ENCODE results near the gene ZPR1. TPM values are rescaled to one million over a fixed set of nuclear protein-coding genes. Genes with fewer than 3 reads are reported as not detected.

Gene ZPR1
- total RNA-seq, 3 donors from 2014 or later: 28.5 to 34.6 (median 33.4) TPM

GRCh38 chr11:116730601-116731000, 57.2 kb downstream of the ZPR1 start:
- no peak for DNase-seq
- no peak for ATAC-seq
- TF ChIP-seq CTCF (IDR thresholded peaks at IDR 0.05): no peak
- intact Hi-C loops (cut with DNase I, micrococcal nuclease): no loop called here
- no peaks in the 10 kb centered on the region for H3K36me3 ChIP-seq (ENCODE audit: low read depth)
- H3K4me3 ChIP-seq: no peak overlapping the region
- H3K4me1 ChIP-seq (ENCODE audit: low read depth): no peaks in the 10 kb centered on the region
- H3K9me3 ChIP-seq: no peaks in the 10 kb centered on the region

DNA sequence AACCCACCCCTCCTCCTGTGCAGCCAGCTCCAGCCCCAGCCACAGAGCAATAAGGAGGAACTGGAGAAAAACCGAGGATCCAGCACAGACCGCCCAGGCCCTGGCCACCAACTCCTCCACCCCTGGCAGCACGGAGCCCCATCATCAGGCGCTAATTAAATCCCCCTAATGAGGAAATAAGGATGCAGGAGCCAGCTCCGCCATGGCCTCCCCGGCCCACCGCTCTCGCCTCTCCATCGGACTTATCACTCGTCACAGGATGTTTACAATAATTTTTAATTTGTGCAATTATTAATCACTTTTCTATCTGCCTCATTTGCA, 57.6 kb downstream of the ZPR1 start:
- no peaks in the 10 kb centered on the region for H3K9me3 ChIP-seq
- H3K4me1 ChIP-seq (ENCODE audit: low read depth): no peaks in the 10 kb centered on the region
- DNase-seq (no peak), ATAC-seq (no peak)
- no peak for TF ChIP-seq CTCF (IDR thresholded peaks at IDR 0.05)
- H3K4me3 ChIP-seq: no peak overlapping the region
- intact Hi-C loops (cut with DNase I, micrococcal nuclease): no loop called here
- H3K36me3 ChIP-seq (ENCODE audit: low read depth): no peaks in the 10 kb centered on the region

- Histone ChIP-seq H3K36me3 (ENCODE audit: low read depth) (no peaks in the 10 kb centered on the region), H3K4me3 (no peak overlapping the region), H3K9me3 (no peaks in the 10 kb centered on the region), H3K4me1 (ENCODE audit: low read depth) (no peaks in the 10 kb centered on the region)
- DNase-seq: peak in 1 of 3 donors; percentile 12
- TF ChIP-seq CTCF (IDR thresholded peaks at IDR 0.05): no peak
- no peak for ATAC-seq
- intact Hi-C loops (cut with DNase I, micrococcal nuclease): no loop called here
These were observed 58.2 kb downstream of the ZPR1 start for GRCh38 chr11:116729501-116730240.

GRCh38 chr11:116727990-116728389, 59.8 kb downstream of the ZPR1 start:
- H3K9me3 ChIP-seq: no peaks in the 10 kb centered on the region
- TF ChIP-seq CTCF (IDR thresholded peaks at IDR 0.05): no peak
- H3K4me1 ChIP-seq (ENCODE audit: low read depth): no peaks in the 10 kb centered on the region
- H3K36me3 ChIP-seq (ENCODE audit: low read depth): no peaks in the 10 kb centered on the region
- intact Hi-C loops (cut with DNase I, micrococcal nuclease): no loop called here
- H3K4me3 ChIP-seq: no peak overlapping the region
- DNase-seq (peak in 1 of 3 donors; percentile 3), ATAC-seq (no peak)

DNA sequence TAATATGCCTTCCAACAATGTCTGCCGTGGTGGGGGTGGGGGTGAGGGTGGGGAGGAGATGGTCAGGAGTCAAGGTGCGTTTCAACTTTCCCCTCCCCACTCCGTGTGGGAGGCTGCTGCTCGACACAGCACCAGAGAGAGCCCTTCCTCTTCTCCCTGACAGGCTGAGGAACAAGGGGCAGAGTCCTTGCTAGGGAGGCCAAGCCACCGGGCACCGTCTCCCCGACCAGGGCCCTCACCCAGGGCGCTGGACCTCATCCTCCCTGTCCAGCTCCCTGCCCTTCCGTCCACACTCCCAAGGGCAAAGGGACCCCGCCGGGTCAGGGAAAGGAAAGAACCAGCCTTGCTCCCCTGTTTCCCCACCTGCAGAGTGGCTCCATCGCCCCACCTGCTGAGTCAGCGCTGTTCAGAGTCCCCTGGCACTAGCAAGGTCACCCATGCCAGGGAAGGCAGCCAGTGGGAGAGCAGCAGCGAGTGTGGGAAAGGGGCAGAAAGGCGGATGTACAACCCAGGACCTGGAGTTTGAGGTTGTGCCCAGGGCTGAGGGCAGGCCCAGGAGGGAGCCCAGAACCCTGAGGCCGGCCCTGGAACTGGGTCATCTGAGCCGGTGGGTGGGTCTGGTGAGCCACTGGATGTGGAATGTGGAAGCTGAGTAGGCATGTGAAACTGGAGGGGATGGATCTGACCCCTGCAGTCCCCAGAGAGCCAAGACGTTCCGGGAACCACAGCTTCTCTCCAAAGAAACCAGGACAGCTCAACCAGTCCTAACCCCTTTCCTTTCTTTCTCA, 62.2 kb downstream of the ZPR1 start:
- no peaks in the 10 kb centered on the region for H3K4me1 ChIP-seq (ENCODE audit: low read depth)
- DNase-seq: peak in 1 of 3 donors; percentile 15
- TF ChIP-seq CTCF (IDR thresholded peaks at IDR 0.05): no peak
- no peaks in the 10 kb centered on the region for H3K36me3 ChIP-seq (ENCODE audit: low read depth)
- H3K4me3 ChIP-seq: no peak overlapping the region
- intact Hi-C loops (cut with DNase I, micrococcal nuclease): no loop called here
- peak; percentile 11 for ATAC-seq
- no peaks in the 10 kb centered on the region for H3K9me3 ChIP-seq

Data from mucosa of descending colon (tissue), 3 donors.